Coronary artery (tissue), 2 donors: ENCODE data around the gene PBX1.

Experiments
- DNase-seq: peaks from one replicate; pipeline ENCODE4 v3.0.0-alpha.2; 2017; ENCODE audit warnings: low spot score
- H3K27ac ChIP-seq, 2 donors: fragments of 200-600 bp; sonication (generic); one replicate each; pipeline ENCODE4 v1.5.1; 2016 to 2019
- H3K4me3 ChIP-seq: fragments of 200-600 bp; sonication (generic); 2 replicates; pipeline ENCODE4 v1.5.1; 2016; ENCODE audit warnings: mild to moderate bottlenecking, moderate library complexity
- CTCF ChIP-seq: fragments of 200-600 bp; sonication (generic); IDR thresholded peaks from one replicate; pipeline ENCODE4 v1.5.1; 2019; ENCODE audit warnings: antibody characterized with exemption

PBX1 gene

DNA sequence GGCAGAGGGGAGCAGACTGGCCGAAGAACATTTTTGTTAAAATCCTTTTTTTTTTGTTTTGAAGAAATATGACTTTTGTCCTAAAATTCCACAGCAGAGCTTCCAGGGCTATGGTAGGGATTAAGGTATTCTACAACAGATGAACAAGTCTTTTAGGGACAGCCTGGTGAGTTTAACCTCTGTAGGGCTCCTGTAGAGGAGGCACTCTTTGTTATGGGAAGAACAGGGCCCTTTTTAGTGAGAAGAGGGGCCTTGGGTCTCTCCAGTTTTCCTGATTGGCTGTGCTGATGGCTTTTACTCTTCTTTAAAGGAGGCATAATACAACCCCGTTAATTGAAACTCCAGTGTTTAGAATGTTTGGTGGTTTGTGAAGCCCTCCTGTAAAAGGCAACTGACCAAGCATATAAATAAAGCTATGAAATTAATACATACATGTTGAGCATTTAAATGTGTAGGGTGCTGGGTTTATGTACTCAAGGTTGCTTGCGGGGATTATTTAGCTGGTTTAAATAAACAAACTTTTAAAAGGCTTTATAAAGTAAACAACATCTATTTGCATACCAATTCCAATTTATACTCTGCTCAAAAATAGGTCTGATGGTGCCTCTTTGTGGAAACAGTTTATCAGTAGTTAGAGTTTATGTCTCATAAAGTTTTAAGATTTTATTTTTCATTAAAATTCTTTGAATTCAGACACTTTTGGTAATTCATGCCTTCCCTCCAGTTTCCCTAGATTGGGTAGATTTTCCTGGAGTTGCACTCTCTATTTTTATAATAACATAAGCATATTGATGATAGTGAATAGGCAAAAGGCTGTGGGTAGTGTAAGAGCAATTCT lies 46.5 kb downstream of the PBX1 start:
- no peak for DNase-seq
- no peak for TF ChIP-seq CTCF
- Histone ChIP-seq H3K4me3 (no peak overlapping the region), H3K27ac (no peak overlapping the region)

DNA sequence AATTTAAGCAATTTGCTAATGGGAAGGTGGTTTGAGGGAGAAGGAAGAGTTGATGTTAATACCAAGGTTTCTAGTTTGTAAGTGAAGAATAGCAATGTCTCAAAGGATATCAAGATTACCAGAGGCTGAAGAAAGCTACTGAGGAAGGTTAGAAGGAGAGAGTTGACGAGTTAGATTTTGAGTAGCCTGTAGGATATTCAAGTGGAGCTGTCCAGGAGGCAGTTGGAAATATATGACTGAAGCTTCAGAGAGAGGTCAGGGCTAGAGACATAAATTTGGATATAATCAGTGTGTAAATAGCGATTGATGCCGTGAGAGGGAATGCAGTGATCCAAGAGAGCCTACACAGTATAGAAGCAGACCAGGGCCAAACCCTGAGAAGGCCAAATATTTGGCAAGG lies 48.4 kb downstream of the PBX1 start:
- no peak for DNase-seq
- Histone ChIP-seq H3K27ac (no peak overlapping the region), H3K4me3 (no peak overlapping the region)
- no peak for TF ChIP-seq CTCF

DNA sequence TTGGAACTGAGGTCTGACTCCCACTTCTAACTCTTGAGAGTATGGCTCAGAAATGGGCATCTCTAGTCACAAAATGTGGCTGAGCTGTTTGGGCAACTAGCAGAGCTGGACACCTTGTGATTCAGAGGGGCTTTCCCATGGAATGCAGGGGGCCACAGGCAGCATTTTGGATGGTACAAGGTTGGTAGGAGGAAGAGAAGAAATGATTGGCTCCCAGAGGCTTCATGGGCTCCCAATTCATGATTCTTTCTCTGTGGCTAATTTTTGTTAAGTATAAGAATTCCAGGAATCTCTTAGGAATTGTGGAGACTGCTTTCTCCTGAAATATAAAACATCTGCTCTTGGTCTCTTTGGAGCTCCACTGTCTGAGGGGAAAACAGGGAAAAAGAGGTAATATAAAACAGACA lies 49.7 kb downstream of the PBX1 start:
- TF ChIP-seq CTCF, result no peak

GRCh38 chr1:164609089-164609488 lies 50.1 kb downstream of the PBX1 start:
- DNase-seq, result no peak
- no peak for TF ChIP-seq CTCF
- Histone ChIP-seq H3K27ac (peak overlapping the region; percentile 40 to 61), H3K4me3 (no peak overlapping the region)

More for the DNA sequence above, 49.7 kb downstream of the PBX1 start:
- no peak for DNase-seq
- no peak overlapping the region for H3K4me3 ChIP-seq
- H3K27ac ChIP-seq, result peak overlapping the region in 1 of 2 donors; percentile 23

GRCh38 chr1:164610538-164611222 lies 51.7 kb downstream of the PBX1 start:
- no peak for DNase-seq
- no peak for TF ChIP-seq CTCF
- H3K4me3 ChIP-seq, result no peak overlapping the region
- peak overlapping the region; percentile 39 to 61 for H3K27ac ChIP-seq

DNA sequence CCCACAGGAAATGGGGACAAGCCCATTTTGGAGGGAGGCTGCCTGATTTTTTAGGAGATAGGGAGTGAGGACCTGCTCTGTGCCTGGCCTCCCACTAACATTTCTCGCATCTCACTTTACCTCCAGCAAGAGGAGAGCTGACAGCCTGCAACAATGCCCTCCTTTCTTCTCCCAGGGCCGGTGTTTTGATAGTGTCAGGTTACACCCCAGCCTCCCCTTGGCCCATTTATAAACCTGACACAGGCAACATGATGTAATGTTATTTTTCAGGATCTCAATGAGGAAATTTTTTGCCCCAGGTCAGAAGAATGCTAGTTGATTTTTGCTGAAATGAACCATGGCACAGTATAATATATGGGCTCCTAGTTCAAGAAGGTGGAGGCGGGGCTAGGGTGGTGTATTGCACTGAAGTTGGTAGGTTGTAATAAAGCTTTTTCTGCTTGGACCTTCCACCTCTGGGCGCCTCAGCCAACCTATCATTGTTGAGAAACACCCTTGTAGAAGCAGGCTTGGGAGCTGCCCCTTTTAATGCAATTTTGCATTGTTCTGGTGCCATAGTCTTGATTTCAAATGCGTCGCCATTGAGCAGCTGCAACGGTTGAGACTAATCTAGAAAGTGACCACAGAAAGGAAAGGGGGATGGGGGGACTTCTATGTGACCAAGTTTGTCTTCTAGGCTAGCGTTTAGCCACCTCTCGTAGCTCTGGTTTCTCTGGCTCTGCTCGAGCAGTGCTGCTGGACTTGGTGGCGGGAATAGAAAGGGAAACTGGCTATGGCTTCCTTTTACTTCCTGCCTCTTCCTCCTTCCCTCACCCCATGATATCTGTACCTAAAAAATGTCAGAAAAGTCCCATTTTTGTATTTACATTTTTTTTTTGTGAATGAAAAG lies 53.0 kb downstream of the PBX1 start:
- Histone ChIP-seq H3K4me3 (no peak overlapping the region), H3K27ac (peak overlapping the region; percentile 23 to 41)
- TF ChIP-seq CTCF, result no peak
- DNase-seq, result no peak
